GM21528 (cell line): ENCODE data around the gene UBE2I.
"Not testable (repeated sequence)": the region's sequence is repeated elsewhere in the genome, so short reads cannot be mapped to it uniquely, and the experiment has no call there.

ENCODE experiments used
- ATAC-seq: cut with Tn5 transposase; IDR thresholded peaks from one replicate; pipeline ENCODE4 v1.9.1; 2021; ENCODE audit warnings: mild to moderate bottlenecking, moderate library complexity; ENCODE audit not compliant: unreplicated experiment, low FRiP score

UBE2I gene

DNA sequence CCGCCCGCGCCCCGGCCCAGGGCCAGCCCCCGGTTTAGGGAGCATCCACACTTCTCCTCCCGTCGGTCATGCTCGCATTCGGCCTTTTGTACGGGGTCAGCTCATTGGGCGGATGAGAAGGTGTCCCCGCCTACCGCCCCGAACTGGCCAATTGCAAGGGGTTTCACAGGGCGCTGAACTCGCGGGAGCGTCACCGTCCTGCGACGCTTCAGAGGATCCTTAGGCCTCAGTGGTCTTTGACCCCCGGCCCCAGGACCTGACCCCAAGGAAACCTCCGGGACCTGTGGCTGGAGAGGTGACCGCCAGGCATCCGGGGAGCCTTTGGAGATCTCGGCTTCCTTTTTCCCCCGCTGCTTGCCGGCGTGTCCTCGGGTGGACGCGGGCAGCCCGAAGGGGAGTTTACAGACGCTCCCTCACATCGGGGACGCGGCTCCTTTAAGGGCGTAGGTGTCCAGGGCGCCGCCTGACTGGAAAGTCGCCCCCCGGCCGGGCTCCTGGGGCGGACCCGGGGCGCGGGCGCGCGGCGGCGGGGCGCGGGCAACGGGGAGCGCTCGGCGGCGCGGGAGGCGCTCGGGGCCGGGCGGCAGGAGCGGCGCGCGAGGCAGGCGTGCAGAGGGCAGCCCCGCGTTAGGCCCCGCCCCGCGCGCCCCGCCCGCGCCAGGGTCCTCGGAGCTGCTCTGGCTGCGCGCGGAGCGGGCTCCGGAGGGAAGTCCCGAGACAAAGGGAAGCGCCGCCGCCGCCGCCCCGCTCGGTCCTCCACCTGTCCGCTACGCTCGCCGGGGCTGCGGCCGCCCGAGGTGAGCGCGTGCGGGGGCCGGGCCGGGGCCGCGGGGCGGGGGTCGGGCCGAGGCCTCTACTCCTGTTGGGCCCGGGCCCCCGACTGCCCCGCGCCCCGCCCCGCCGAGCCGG lies at the start of gene UBE2I:
TSS of gene UBE2I (plus strand) at position 660 of the 909 bp plus-strand sequence. CDS start 4,395 bp downstream, outside the sequence.
- peak; percentile 56 for ATAC-seq

DNA sequence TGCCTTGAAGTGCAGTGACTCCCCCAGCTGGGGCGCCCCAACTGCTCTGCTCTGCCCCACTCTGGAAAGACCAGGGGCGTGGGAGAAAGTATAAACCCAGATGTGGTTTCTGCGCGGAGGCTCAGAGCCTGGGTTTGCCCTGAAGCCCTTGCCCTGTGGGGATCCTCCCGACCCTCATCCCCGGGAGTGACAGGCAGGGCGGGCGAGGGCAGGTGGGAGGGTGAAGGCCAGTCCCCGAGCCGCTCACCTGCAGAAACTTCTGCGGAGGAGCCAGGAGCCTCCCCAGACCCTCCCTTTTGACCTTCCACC lies 49.7 kb upstream of the UBE2I start:
- no peak for ATAC-seq

DNA sequence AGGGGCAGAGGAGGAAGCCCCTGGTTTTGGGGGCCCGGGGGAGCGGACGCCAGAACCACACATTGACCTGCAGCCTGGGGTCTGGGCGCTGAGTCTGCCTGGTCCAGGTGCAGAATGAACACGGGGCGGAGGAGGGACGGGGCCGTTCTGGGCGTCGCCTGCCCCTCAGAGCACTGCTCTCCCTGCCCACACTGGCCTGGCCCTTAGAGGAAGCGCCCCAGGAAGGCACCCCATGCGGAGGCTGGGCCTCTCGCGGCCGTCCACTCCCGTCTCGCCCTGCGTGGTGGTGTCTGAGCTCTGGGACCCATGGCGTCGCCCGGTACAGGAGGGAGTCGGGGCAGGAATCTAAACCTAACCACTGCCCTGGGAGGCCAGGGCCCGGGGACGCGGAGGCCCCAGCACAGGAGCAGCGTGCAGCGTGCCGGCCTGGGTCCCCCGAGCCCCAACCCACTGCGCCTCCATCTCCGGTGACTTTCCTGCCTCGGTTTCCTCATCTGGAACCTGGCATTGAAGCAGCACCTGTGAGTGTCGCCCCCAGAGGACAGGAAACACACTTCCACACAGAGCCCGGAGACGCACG lies 49.2 kb upstream of the UBE2I start:
- ATAC-seq, result no peak

DNA sequence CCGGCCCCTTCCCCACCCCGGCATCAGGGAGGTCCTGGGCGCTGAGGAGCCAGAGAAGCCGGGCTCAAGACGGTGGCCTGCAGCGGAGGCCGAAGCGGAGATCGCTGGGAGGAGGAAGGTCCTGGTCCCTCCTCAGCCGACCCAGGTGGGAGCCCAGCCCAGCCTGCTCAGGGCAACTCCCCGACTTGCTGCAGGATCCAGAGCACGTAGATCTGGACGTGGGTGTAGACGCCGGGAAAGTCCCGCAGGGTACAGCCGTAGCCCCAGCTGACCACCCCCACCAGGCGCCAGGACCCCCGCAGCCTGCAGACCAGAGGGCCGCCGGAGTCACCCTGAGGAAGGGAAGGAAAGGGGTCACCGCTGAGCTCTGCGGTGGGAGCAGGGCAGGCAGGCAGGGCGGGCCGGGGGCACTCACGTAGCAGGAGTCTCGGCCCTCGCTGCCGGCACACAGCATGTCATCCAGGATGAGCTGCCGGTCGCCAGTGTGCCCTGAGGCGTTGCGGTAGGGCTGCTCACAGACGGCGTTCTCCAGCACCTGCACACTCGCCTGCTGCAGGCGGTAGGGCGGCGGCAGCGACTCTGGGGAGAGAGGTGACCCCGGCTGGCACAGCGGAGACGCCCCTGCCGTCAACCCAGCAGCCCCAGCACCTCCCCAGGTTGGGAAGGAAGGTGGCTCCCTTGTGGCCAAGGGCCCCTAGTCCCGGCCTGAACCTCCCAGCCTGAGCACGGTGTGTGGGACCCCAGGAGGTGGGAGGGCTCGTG lies 48.1 kb upstream of the UBE2I start:
- ATAC-seq, result no peak

DNA sequence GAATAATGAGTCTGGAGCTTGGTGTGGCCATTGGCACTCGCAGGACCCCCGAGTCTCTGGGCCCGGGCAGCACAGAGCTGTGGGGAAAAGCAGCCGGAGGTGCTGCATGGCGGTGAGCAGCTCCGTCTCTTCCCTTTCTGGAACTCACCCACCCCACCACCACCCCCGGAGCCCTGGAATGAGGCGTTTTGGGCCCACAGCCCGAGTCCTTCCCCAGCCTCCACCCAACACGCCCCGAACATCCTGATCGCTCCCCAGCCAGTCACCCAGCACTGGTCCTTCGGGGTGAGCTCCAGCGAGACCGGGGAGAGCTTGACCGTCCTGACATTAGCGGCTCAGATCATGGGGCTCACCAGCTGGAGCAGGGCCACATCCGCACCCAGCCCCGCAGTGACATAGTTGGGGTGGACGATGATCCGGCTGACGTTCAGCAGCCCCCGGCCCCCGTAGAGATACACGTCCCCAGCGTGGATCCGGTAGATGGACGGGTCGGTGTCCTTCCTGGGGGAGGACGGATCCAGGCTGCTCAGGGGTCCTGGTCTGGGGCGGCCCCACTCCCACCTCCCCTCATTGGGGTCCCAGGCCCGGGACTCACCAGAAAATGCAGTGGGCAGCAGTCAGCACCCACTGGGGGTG lies 47.1 kb upstream of the UBE2I start:
- no peak for ATAC-seq

DNA sequence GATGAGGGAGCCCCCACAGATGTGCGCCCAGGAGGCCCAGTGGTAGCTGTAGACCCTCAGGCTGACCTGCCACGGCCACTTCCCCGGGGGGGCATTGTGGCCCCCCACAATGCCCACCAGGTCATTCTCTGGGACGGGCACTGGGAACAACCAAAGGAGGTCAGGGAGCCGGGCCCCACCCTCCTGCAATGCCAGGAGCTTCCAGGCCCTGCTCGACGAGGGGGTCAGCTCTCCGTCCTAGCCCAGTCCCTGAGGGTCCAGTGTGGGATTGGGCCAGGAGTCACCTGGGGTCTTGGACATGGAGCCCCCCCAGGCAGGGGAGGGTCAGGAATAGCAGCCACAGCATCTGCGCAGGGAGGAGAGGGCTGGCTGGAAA lies 46.6 kb upstream of the UBE2I start:
- ATAC-seq, result no peak

DNA sequence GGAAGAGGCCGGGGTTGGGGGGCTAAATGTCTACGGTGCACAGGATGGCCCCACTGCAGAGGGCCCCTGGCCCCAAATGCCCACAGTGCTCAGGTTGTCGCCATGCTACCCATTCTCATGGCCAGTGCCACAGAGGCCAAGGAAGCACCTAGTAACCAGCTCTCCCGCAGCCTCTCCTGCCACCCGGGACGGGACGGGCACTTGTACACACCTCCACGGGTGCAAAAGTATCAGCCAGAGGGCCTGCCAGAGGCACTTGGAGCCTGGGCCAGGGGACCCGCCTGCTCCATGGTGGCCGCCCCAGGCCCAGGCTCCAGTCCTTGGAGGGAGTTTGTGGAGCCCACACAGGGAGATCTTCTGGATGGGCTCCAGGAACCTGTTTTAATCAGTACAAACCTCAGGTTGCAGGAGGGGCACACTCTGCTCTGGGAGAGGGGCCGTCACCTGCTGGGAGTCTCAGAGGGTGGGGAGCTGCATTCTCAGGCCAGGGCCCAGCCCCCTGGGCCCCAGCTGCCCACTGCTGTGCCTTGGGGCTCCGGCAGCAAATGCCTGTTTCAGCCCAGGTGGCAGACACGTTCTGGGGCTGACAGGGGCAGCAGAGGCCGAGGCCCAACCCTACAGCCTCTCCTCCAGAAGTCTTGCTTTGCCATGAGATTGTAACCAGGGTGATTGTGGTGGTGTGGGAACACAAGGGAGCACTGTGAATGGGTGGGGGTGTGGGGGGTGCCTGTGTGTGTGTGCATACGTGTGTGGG lies 45.7 kb upstream of the UBE2I start:
- ATAC-seq, result no peak

DNA sequence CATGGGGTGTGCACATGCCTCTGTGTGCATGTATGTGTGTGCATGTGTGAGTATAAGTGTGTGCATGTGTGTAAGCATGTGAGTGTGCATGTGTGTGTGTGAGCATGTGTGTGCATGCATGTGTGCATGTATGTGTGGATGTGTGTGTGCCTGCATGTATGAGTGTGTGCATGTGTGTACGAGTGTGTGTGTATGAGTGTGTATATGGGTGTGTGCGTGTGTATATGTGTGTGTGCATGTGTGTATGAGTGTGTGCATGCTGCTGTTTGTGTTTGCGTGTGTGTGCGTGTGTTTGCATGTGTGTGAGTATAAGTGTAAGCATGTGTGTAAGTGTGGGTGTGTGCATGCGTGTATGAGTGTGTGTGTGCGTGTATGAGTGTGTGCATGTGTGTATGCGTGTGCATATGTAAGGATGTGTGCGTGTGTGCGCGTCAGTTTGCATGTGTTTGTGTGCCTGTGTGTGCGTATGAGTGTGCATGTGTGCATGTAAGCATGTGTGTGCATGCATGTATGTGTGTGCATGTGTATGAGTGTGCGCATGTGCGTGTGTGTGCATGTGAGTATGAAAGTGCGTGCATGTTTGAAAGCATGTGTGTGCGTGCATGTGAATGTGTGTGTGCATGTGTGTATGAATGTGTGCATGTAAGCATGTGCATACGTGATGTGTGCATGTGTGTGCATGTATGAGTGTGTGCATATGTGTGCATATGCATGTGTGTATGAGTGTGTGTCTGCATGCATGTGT lies 44.9 kb upstream of the UBE2I start:
- no peak for ATAC-seq

DNA sequence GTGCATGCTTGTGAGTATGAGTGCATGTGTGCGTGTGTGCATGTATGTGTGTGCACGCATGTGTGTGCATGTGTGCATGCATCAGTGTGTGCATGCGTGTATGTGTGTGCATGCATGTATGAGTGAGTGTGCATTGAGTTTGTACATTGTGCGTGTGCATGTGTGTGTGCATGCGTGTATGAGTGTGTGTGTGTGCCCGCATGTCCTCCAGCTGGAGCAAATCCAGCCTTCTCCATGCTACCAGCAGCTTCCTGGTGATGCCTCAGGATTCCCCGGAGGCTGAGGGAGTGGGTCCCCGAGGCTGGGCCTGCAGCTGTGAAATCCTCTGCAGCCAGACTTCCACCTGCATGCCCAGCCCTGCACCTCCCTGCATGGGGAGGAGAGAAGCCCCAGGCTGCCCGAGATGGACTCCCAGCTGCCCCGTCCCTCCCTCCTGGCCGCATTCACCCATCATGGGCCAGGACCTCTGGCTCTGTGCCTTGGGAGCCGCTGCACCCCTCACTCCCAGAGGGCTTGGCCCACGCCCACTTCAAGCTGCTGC lies 44.3 kb upstream of the UBE2I start:
- ATAC-seq, result no peak

DNA sequence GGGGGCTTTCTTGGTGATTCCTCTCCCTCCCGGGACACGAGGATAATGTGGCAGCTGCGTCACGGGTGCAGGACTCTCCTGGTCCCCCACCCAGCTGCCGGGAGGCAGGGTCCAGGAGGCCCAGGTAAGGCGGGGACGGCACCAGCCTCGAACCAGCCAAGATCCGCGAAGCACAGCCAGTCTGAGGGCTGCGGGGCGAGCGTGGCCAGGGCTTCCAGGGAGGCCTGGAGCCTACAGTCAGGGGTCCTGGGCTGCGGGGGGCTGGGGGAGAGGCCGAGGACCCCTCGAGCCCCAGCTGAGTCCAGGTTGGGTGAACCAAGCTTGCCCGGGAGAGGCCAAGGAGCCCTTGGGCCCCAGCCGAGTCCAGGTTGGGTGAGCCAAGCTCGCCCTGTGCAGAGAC lies 43.6 kb upstream of the UBE2I start:
- ATAC-seq, result no peak

DNA sequence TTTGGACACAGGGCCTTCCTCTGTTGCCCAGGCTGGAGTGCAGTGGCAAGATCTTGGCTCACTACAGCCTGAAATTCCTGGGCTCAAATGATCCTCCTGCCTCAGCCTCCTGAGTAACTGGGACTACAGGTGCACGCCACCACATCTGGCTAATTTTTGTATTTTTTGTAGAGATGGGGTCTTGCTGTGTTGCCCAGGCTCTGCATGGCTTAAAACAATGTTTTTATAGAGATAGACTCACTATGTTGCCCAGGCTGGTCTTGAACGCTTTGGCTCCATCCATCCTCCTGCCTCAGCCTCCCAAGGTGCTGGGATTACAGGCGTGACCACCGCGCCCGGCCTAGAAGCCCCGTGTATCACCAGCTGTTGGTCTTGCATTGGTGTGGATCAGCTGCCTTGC lies 40.0 kb upstream of the UBE2I start:
- not testable (repeated sequence) for ATAC-seq

DNA sequence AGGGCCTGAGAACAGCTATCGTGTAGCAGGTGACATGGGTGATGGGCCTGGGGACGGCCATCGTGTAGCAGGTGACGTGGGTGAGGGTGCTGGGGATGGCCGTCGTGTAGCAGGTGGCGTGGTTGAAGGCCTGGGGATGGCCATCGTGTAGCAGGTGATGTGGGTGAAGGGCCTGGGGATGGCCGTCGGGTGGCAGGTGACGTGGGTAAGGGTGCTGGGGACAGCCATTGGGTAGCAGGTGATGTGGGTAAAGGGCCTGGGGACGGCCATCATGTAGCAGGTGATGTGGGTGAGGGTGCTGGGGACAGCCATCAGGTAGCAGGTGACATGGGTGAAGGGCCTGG lies 38.1 kb upstream of the UBE2I start:
- no peak for ATAC-seq

DNA sequence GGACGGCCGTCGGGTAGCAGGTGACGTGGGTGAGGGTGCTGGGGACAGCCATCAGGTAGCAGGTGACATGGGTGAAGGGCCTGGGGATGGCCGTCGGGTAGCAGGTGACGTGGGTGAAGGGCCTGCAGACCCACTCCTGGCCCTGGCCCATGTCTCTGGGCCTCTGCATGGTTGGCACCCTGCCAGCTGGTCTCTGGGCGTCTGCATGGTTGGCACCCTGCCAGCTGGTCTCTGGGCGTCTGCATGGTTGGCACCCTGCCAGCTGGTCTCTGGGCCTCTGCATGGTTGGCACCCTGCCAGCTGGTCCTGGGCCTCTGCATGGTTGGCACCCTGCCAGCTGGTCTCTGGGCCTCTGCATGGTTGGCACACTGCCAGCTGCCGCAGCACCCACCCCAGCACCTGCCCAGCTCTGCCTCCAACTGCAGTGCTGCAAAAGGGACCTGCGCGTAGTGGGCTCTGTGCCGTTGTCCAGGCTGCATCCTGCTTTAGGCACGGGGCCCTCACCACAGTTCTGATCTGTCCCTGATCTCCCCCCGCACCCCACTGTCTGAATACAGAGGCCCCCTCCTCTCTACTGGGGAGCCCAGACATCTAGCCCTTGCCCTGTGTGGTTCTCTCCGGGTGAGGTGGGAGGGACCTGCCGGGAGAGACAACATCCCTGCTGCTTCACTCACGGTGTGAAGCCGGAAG lies 37.6 kb upstream of the UBE2I start:
- ATAC-seq, result not testable (repeated sequence)

DNA sequence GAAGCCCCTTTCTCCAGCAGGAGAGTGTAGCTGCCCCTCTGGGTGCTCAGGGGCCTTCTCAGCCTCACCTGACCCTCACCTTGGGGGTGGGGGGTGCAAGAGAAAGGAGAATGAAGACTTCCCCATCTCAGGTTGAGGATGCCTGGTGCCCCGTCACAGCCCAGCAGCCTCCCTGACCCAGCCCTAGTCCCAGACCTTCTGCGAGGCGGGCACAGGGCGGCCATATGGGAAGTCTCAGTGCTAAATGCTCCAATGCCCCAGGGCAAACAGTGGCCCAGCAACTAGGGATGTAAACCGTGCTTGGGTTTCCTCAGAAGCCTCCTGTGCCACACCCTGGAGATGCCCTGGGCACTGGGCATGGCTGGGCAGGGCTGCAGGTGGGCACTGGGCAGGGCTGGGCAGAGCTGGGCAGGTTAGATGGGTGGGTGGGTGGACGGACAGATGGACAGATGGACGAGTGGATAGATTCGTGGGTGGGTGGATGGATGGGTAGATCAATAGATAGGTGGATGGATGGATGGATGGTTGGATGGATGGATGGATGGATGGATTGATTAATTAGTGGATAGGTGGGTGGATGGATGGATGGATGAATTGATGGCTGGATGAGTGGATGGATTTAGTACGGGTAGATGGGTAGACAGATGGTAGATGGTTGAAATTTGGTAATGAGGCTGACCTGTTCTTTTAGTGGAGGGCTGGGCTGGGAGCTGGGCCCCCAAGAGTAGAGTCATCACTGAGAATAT lies 36.8 kb upstream of the UBE2I start:
- no peak for ATAC-seq

DNA sequence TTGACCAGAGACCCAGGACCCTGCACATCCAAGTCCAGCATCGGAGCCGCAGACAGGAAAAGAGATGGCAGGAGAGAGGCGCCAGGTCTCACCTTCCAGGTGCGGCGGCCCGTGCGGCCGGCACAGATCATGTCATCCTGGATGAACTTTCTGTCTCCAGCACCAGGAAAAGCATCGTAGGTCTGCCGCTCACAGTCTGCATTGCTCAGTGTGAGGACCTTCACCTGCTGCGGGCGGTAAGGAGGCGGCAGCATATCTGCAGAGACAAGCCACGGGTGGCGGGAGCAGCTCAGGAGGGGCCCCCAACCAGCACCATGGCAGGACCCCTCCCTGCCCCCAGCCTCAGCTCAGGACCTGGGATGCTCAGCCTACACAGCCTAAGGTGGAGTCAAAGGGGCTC lies 35.6 kb upstream of the UBE2I start:
- no peak for ATAC-seq

DNA sequence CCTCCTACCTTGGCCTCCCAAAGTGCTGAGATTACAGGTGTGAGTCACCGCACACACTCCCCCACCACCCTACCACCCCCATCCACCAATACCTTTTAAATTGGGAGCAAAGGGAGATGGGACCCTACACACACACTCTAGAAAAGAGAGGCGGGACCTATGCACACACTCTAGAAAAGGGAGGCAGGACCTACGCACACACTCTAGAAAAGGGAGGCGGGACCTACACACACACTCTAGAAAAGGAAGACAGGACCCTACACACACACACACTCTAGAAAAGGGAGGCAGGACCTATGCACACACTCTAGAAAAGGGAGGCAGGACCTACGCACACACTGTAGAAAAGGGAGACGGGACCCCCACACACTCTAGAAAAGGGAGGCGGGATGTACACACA lies 34.7 kb upstream of the UBE2I start:
- no peak for ATAC-seq

DNA sequence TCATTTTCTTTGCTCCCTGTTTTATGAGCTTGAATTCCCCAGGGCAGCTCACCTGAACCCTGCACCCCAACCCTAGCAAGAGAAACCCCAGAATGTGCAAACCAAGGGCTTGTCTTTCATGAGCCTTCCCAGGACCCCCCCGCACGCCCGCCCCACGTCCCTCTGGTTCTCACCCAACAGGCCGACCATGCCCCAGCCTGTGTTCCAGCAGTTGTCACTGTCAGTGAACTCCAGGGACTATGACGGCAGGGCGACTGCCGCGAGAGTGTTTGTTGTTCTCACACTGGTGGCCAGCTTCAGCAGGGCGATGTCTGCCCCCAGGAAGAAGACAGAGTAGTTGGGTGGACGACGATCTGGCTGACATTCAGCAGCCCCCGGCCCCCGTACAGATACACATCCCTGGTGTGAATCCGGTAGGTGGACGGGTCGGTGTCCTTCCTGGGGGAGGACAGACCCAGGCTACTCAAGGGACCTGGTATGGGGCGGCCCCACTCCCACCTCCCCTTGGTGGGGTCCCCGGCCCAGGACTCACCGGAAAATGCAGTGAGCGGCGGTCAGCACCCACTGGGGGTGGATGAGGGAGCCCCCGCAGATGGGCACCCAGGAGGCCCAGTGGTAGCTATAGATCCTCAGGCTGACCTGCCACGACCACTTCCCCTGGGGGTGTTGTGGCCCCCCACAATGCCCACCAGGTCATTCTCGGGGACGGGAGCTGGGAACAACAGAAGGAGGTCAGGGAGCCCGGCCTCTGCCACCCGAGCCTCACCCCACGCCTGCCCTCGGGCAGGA lies 33.5 kb upstream of the UBE2I start:
- ATAC-seq, result no peak

DNA sequence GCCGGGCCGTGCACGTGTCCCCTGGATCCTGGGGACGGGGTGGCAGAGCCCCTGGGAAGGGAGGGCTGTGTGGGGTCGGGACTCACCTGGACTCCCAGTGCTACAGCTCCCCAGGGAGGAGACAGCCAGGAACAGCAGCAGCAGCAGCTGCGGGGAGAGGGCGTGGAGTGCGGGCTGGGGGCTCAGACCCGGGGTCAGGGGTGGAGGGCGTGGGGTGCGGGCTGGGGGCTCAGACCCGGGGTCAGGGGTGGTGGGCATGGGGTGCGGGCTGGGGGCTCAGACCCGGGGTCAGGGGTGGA lies 32.9 kb upstream of the UBE2I start:
- no peak for ATAC-seq
